ENCODE measurements around the gene DUSP22.

DUSP22 gene

DNA sequence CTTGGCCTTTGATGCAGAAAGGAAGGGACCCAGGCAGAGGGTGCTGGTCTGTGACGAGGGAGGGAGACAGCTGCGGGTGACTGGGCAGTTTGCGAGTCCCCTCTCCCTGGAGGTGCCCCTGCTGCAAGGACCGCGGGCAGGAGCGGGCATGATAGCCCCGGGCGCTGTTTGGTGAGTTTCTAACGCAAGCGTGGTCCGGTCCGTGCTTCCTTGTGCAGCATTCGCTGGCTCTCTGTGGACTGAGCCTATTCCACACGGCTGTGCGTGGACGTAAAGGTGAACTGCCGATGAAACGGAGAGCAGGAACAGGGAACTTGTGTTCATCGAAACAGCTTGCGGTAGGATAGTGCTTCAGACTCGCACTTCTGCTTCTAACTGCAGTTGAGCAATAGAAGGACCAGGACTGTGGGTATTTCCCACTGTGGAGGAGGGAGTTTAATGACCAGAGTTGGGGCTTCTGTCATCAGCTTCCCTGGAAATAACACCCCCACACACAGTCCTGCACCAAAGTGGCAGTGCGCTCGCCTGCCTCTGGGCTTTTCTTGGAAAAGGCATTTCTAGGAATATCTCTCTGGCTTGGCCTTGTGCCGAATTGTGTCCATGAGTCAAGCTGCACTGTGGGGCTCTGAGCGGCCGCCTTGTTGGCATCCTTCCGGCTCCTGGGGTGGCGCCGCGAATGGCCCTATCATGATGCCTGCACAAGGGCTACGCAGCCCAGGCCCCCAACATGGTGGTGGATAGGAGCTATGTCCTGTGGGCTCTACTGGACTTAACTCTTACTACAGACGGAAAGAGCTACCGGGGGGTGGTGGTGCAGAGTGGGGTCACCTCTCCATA lies 48.9 kb downstream of the DUSP22 start:
- DNase-seq, result no peak

DNA sequence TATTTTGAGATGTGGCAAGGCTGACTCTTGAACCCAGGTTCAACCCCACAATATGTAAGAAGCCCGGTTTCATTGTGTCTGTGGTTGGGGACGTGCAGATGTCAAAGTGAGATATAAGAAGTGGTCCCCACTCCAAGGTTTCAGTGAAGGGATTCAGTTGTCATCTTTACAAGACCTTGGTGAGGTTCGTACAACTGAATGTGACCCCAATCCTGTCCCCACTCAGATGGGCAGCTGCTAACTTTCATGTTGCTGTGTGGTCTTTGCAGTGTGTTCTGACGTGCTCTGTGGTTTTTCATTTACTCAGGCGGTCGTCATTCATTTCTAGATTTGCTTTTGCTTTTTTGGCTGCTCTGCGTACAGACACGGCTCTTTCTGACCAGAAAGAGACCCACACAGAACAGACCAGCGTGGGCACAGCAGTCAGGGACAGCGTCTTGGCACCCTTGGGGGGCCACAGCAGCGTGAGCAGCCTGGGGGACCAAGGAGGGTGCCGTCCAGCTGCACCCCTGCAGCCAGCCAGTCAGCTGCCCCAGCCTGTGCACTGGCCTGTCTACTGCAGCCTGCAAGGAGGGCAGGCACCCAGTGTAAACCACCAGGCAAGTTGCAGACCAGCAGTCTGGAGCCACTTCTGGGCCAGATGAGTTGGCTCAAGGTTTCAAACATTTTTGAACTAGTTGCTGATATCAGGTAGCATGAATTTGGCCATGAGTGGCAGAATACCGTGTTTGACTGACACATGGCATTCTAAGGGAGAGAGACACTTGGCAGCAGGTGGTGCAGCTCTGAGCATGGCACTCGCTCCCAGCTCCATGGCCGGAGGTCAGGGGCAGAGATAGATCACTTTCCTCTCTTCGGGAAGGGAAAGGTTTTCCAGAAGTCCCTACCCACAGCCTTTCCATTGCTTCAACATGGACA lies 49.9 kb downstream of the DUSP22 start:
- DNase-seq, result no peak

DNA sequence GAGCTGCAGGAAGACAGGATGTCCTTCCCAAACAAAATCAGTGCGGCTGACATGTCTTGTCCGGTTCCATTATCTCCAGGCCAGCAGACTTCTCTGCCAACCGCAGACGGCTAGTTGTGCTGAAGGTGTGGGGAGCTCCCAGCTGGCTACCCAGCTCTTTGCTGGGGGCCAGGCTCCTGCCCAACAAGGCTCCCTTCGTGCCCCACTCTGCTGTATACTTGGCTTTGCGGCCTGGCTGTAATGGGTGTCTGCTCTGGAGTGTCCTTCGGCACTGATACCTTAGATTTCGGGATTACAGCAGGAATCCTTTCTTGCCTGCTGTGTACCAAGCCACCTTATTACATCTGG lies 50.5 kb downstream of the DUSP22 start:
- DNase-seq, result no peak

DNA sequence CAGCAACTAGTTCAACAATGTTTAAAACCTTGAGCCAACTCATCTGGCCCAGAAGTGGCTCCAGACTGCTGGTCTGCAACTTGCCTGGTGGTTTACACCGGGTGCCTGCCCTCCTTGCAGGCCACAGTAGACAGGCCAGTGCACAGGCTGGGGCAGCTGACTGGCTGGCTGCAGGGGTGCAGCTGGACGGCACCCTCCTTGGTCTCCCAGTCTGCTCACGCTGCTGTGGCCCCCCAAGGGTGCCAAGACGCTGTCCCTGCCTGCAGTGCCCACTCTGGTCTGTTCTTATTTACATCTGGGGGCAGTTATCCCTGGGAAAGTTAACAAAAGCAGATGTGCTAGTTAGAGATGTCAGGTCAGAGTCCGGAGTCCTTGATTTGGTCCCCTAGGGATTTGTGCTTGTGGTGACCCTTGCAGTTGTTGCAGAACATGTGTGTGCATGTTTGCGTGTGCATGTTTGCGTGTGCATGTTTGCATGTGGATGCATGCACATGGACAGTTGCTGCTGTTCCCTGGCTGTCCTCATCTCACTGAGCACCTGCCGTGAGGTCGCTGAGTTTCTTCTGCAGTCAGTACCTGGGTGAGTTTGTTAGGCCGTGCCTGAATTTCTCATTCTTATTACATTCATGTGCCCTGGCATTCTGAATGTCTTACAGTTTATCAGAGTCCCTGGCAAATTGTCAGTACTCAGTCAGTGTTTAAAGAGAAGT lies 51.1 kb downstream of the DUSP22 start:
- DNase-seq, result no peak

DNA sequence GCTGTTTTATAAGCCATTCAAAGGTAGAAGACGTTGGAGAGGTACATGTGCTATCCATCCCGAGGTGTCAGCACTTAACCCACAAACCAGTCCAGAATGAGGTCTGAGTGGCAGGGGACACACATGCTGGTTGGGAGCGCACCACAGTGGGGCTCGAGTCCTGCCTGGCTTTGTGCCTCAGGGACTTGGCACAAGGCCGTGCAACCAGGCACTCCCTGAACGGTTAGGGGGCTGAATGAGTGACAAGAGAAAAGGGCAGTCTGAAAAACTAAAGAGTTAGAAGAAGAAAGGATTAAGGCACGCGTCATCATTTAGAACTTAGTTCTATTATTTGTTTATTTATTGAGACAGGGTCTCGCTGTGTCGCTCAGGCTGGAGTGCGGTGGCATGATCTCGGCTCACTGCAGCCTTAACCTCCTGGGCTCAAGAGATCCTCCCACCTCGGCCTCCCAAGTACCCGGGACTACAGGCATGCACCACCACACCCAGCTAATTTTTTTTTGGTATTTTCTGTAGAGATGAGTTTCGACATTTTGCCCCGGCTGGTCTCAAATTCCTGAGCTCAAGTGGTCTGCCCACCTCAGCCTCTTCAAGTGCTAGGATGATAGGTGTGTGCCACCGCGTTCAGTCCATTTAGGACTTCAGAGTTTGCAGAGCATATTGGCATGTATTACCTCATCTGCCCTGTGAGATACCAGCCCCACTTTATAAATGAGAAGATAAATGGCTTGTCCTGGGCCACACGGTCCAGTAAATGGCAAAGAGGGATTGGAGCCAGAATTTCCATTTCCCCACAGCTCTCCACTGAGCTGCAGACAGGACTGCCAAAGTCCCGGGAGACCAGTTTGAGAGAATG lies 51.9 kb downstream of the DUSP22 start:
- DNase-seq, result no peak

DNA sequence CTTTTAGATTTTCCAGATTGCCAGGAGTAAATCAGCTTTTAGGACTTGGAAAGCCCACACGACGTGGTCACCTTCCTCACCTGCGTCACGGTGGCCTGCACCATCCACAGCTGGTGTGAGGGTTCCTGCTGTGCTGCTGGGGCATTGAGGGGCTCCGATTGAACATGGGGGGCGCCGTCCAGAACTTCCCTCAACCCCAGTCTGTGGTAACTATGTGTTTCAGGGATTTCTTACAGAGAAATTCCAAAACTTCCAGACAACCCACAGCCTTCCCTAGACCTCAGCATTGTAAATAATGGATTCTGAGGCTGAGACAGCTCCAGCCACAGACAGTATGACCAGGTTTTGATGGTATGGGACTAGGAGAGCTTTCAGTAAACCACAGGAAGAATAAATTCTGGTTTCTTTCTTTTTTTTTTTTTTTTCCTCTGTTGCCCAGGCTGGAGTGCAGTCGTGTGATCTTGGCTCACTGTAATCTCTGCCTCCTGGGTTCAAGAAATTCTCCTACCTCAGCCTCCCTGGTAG lies 52.6 kb downstream of the DUSP22 start:
- no peak for DNase-seq

DNA sequence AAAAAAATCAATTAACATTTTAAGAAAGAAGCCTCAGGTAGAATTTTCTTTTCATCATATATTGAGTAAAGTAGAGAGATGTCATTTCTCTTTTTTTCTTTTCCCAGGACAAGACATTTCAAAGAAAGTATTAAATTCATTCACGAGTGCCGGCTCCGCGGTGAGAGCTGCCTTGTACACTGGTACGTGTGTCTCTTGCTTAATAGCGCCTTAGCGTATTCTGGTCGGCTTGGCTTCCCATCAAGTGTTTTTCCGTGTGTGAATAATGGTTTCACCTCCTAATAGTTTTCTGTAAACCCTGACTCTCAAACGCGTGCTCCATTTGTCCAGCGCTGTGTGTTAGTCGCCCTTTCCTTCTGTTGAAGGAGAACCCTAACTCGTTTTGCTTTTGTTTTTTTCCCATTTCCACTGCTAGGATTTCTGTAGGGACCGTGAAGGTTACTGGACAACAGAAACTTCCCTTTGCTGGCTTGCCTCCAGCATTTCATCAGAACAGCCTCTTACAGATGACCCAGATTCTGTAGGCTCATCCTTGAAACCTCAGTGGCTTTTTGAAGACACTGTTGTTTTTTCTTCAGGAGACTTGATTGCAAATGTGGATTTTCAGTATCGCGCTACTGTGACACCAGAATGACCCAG lies 53.6 kb downstream of the DUSP22 start:
- no peak for DNase-seq

DNA sequence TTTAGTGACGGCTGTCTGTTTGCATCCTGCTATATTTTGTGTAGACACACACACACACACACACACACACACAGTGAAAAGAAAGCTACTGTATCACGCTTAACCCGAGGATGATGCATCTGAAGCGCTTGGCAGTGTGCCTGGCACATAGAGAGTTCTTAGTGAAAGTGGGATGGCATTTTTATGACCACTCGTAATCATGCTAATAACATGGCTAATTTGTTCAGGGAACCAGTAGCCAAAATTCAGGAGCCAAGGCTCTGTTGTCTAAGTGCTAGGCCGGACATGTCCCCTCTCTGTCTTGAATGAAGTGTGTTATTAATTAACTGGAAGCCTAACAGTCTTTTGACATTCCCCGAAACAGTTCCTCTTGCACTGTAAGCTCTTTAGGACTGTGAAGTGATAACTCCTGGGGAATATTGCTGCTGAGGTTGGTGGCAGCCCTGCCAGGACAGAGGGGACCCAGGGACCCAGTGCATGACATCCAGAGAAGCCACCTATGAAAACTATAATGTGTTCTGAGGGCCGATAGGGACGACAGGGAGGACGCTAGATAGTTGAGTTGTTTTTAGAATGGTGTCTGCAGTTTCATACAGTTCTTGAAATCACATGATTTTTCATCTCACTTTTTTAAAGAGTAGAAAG lies 54.2 kb downstream of the DUSP22 start:
- DNase-seq, result no peak

DNA sequence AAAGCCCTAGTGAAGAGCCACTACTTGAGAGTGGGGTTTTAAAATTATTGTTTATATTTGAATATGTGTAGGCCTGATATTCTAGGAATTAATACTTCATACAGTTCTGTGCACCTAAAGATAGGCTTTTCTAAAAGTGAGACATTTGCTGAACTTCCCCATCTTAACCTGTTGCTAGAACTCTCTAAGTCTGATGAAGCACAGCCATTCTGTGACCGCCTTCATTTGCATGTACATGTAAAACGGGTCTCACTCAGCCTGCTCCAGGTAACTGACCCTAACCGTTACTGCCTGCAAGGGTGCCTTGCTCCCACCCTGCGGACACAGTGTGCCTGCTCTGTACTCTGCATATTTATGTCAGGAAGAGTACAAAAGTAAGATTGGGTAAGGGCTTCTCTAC lies 54.9 kb downstream of the DUSP22 start:
- no peak for DNase-seq

DNA sequence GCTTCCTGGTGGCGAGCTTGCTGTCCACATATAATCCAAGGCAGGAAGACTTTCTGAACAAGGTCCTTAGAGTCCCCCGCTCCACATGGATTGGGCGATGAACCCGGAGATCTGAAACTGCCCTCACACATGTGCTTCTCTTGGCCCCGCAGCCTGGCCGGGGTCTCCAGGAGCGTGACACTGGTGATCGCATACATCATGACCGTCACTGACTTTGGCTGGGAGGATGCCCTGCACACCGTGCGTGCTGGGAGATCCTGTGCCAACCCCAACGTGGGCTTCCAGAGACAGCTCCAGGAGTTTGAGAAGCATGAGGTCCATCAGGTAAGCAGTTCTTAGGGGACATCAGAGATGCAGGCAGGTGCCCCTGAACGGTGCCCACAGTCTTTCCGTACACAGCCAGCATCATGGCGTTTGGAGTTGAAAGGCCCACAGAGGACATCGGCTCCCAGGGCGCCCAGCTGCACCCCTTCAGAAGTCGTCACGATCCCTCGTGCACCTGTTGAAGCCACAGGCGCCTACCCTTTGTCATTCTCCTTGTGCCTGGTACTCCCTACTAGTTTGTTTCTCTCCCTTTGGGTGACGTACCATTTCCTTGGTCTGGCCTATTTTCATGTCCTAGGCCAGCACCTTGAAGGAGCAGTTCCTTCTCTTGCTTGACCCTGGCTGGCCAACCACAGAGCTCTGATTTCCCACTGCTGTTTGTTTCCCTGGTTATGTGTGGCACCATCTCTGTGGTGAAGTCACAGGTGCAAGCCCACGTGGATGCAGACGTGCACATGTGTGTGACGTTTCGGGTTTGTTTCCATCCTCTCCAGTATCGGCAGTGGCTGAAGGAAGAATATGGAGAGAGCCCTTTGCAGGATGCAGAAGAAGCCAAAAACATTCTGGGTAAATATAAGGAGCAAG lies 55.9 kb downstream of the DUSP22 start:
- DNase-seq, result no peak

DNA sequence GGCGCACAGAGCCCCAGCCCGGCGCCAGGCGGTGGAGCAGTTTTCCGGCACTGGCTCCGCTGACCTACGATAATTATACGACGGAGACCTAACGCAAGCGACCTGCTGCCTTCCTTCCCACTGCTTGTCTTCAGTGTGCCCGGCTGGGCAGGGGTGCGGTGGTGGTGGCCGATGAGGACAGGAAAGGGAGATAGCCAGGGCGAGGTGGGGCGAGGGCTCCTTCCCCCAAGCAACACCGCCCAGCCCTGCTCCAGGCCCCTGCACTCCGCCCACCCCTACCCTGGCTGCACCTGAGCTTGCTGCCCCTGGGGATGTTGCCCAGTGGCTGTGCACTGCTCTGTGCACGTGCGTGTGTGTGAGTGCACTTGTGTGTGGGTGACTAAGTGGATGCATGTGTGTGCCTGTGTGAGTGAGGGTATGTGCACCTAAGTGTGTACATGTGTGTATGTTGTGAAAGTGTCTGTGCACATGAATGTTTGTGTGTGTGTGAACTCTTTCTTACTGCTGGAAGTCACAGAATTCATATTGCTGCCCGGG lies 56.6 kb downstream of the DUSP22 start:
- DNase-seq, result no peak

DNA sequence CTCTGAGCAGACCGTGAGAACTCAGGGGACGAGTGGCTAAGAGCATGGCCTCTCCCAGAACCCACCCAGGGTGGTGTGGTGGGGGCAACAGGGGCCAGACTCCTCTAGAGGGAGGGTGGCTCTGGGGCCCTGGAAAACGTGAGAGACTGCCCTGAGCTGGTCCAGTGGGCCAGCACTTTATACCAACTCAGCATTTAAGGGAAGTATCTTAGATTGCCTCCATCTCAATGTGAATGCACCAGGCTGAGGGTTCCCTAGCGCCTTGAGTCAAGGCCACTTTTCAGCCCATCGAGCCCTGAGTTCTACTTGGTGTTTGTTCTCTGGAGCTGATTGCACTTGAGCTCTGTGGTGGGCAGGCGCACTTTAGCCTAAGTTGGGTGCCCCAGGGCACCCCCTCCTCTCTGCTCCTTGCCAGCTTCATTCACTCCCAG lies 57.2 kb downstream of the DUSP22 start:
- DNase-seq, result no peak

DNA sequence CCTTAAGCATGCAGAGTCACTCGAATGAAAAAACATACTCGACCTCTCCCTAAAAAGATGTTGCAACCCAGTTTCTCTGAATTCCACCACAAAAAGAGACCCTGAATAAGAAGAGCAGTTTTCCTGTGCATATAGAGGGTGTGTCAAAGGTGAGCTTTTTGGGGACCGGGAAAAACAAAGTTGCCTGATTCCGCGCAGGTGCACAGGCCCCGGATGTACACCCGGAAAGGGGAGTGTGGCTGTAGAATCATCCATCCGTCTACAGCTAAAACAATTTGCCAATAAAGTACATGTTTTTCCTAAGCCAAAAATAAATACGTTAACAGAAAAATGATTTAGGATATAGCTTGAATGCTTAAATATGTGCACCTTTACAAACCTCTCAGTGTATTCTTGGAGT lies 58.1 kb downstream of the DUSP22 start:
- no peak for DNase-seq

DNA sequence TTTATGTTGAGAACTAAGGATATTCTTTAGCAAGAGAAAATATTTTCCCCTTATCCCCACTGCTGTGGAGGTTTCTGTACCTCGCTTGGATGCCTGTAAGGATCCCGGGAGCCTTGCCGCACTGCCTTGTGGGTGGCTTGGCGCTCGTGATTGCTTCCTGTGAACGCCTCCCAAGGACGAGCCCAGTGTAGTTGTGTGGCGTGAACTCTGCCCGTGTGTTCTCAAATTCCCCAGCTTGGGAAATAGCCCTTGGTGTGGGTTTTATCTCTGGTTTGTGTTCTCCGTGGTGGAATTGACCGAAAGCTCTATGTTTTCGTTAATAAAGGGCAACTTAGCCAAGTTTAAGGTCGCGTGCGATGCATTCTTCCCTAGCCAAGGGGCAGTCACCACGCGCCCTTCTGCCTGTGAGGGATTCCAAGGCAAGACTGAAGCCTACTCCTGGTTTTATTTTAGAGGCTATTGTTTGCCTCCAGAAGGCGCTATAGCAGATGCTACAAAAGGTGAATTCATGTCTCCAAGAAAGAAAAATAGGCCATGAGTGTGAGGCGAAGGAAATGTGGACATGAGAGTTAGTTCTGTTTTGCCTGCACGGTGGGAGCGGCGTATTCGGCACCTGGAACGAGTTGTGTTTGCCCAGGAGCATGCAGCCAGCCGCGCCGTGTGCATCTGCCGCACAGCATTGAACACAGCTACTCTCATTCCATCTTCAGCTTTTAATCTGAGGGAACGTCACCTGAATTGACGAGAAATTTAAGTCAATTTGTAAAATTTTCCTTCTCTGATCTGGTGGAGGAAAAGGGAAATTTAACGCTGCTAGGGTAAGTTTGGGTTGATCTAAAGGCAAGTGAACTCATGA lies 59.0 kb downstream of the DUSP22 start:
- DNase-seq, result no peak

DNA sequence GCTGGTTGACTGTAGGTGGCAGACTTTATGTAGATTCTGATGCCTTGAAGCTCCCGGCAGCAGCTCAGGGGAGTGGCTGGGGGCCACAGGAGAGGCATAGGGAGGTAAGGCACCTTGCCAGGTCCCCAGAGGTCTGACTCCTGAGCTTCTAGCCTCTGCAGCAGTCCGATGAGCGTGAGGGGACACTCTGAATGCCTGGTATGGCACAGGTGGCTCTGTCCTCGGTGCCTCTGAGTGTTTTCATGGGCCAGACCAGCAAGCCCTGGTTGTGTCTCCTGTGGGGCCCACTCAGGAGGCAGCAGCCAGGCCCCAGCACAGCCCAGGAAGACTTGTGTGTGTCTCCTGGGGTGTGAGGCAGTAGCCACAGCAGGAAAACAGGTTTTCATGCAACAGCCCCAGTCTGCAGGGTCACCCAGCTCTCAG lies 59.6 kb downstream of the DUSP22 start:
- DNase-seq, result no peak

DNA sequence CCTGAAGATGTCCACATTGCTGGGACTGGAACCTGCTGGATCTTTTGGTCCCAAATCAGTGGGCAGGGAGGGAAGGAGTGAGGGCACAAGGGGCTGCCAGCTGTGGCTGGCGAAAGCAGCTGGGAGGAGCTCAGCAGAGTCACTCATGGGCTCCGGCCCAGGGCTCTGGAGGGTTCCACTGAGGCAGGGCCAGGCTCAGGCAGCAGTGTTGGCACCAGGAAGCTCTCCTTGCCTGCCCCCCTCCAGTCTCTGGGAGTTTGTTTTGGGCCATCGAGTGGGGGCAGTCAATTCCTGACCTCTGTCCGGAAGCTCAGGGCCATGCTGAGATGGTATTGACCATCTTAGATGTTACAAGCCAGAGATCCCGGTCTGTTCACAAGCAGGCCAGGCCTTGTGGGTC lies 60.2 kb downstream of the DUSP22 start:
- DNase-seq, result no peak

DNA sequence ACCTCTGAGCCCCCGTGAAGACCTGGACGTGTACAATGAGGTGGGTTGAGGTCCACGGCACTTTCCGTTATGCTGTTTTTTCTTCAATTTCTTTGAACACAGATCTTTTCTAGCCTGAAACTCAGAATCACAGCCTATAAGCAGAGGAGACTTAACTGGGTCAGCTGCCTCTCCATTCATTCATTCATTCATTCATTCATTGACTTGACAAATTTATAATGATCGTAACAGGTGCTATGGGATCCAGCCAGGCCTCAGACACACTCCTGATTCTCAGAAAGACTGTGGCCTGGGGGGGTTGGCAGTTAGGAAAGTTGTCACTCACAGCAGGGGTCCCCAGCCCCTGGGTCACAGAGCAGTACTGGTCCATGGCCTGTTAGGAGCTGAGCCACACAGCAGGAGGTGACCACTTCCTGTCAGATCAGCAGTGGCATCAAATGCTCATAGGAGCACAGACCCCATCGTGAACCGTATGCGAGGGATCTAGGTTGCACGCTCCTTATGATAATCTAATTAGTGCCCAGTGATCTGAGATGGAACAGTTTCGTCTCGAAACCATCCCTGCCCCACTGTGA lies 60.7 kb downstream of the DUSP22 start:
- no peak for DNase-seq
